Activated CD8-positive, alpha-beta T cell treated with anti-CD3 and anti-CD28 coated beads, Interleukin-2, amount 10 ng/mL, durations not matched to agents 7 days and 5 days (primary cell): Measurements from ENCODE around the gene PAIP2. TPM values are rescaled to one million over a fixed set of nuclear protein-coding genes. Genes with fewer than 3 reads are reported as not detected.

Source experiments
- ATAC-seq: fragments of 150-1000 bp; cut with Tn5 transposase; one replicate; pipeline ENCODE4 v1.10.0; 2021; ENCODE audit warnings: moderate library complexity
- CTCF ChIA-PET: fragments of 350-600 bp; sonication (Branson Sonifier 250); formaldehyde crosslinking; loops from one replicate; lab custom pipeline; 2021; ENCODE audit warnings: antibody characterized with exemption; lab: Charles Lee
- POLR2A ChIA-PET: fragments of 350-600 bp; sonication (Branson Sonifier 250); formaldehyde crosslinking; loops from one replicate; lab custom pipeline; 2021; ENCODE audit warnings: antibody characterized with exemption; lab: Charles Lee
- DNase-seq: peaks from one replicate; pipeline ENCODE4 v3.0.0-alpha.2; 2020
- H3K27ac Mint-ChIP-seq: one replicate; pipeline ENCODE4 v1.8.0; 2021; ENCODE audit warnings: mild to moderate bottlenecking, mixed read lengths
- H3K27me3 Mint-ChIP-seq: one replicate; pipeline ENCODE4 v1.8.0; 2021; ENCODE audit warnings: low read depth, mixed read lengths
- H3K36me3 Mint-ChIP-seq: one replicate; pipeline ENCODE4 v1.8.0; 2021; ENCODE audit warnings: low read depth, mixed read lengths
- H3K4me1 Mint-ChIP-seq: one replicate; pipeline ENCODE4 v1.8.0; 2021; ENCODE audit warnings: low read depth, mixed read lengths
- H3K4me3 Mint-ChIP-seq: one replicate; pipeline ENCODE4 v1.8.0; 2021; ENCODE audit warnings: mild to moderate bottlenecking, mixed read lengths
- H3K9me3 Mint-ChIP-seq: one replicate; pipeline ENCODE4 v1.8.0; 2022; ENCODE audit warnings: mixed read lengths; ENCODE audit not compliant: insufficient read depth
- total RNA-seq, 2 experiments: library from RNA; stranded (reverse); gene quantifications; one replicate each; pipeline ENCODE4 v1.2.3, GENCODE V29; 2021

PAIP2 gene, protein sequence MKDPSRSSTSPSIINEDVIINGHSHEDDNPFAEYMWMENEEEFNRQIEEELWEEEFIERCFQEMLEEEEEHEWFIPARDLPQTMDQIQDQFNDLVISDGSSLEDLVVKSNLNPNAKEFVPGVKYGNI
- 10 to 100 TPM; 90.7 to 93.5 TPM for total RNA-seq

DNA sequence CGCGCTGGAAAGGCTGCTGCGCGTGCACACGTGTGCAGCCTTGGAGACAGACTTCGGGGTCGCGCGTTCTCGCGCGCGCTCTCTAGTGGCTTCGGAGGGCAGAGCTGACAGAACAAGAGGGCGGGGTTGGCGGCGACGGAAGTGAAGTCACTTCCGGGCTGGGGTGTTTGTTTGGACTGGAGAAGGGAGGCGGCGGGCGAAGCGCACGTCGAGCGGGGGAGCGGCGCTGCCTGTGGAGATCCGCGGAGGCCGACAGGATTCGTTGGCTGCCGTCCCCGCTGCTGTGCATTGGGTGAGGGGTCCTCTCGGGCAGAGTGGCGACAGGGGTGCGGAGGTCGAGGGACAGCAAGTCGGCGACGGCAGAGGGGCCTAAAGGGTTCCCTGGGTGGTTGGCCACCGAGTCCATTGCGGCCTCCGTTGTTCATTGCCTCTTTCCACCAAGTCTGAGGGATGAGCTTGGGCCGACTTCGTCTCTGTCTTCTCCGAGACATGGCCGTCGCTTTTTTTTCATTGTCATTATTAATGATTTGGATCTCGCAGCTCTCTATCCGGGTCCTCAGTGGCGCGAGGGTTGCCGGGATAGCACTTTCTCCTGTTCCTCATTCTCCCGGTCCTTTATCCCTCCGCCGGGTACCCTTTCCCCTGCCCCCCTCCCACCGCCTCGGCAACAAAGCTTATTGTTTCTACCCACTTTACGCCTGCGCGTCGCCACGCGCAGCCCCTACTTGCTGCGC, at the start of gene PAIP2:
TSS of gene PAIP2 (plus strand) at position 166 of the 734 bp plus-strand sequence. CDS start 21,931 bp downstream, outside the sequence.
- H3K27ac Mint-ChIP-seq = peak within 1 kb of the TSS; percentile 98
- peaks cover 21% of the 10 kb centered on the region for H3K36me3 Mint-ChIP-seq
- ChIA-PET CTCF (interaction anchor here (0.7 to 3.0 kb wide), 32 partner anchors 9 to 1163 kb away, joined by 3 to 32 read pairs (median 4); partner anchors contain the start of genes KIF20A, MATR3, MZB1 and SPATA24), POLR2A (interaction anchor here (0.6 to 3.5 kb wide), 32 partner anchors 8 to 798 kb away, joined by 3 to 139 read pairs (median 4); partner anchors contain the start of genes MATR3, MZB1, PROB1 and SLC23A1)
- ATAC-seq (peak; percentile 87), DNase-seq (peak; percentile 98)
- peak within 1 kb of the TSS; percentile 93 for H3K4me3 Mint-ChIP-seq
- H3K4me1 Mint-ChIP-seq = peaks cover 43% of the 10 kb centered on the region
- no peaks in the 10 kb centered on the region for H3K9me3 Mint-ChIP-seq
- no peaks in the 10 kb centered on the region for H3K27me3 Mint-ChIP-seq

DNA sequence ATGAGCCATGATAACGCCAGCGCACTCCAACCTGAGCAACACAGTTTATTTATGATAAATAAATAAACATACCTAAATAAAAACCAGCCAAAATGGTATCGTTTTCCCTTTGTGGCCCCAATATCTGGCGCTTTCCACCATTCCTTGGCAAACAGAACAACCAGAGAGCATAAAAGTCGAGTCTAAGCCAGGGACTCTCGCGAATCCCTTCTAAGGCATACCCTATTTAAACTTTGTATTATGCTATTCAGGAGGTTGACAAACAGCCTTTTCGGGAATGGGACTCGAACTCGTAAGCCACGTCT, 48.5 kb upstream of the PAIP2 start:
- ChIA-PET CTCF (interaction anchor here (0.7 to 1.7 kb wide), 6 partner anchors 9 to 97 kb away, joined by 4 to 11 read pairs (median 4); partner anchors contain the start of gene PAIP2), POLR2A (interaction anchor here (0.6 to 5.5 kb wide), 20 partner anchors 9 to 749 kb away, joined by 3 to 64 read pairs (median 4); partner anchors contain the start of genes ETF1, HSPA9, MZB1 and PAIP2)
- DNase-seq (no peak), ATAC-seq (no peak)
- no peaks in the 10 kb centered on the region for H3K27me3 Mint-ChIP-seq
- peaks cover 37% of the 10 kb centered on the region for H3K4me1 Mint-ChIP-seq
- peak overlapping the region; percentile 98 for H3K27ac Mint-ChIP-seq
- H3K36me3 Mint-ChIP-seq = peaks cover 37% of the 10 kb centered on the region
- peak overlapping the region; percentile 96 for H3K4me3 Mint-ChIP-seq
- no peaks in the 10 kb centered on the region for H3K9me3 Mint-ChIP-seq

DNA sequence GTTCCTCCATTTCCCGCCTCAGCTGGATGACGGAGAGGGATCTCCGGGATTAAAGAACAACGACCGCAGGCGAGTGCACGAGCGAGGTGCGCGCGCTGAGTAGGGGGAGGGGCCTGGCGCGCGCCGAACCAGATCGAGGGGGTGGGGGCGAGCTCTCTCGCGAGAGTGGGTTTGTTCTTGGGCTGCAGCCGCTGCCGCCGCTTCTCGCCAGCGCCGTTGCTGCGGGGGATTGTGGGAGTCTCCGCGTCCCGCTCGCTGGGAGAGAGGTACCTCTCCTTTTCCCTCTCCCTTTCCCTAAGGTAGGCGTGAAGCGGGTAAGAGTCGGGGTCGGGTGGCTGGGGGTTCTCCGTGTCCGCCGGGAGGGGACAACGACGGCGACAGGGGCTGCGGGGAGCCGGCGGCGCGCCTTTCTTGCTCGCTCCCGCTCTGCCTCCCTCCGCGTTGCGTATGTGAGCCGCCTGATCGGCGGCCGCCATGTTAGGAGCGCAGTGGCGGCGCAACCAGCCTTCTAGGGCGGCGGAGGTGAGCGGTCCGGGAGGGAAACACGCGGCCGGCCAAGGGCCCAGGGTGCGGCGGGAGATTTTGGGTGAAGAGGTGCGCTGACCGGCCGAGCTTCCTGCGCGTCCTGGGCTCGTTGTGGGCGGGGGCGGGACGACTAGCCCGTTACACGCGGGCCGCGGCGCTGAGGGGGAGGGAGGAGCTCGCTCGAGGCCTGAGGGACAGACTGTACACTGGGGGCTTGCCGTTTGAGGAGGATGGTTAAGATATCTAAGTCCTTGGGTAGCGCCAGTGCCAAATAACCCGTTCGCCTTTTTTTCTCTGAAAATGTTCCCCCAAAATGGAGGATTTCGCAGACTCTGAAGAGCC, 47.9 kb upstream of the PAIP2 start, which contains the start of gene MATR3:
TSS of gene MATR3 (plus strand) at position 234 of the 867 bp plus-strand sequence. CDS start 13,676 bp downstream, outside the sequence.
- Mint-ChIP-seq H3K4me3 (peak within 1 kb of the TSS; percentile 96), H3K27me3 (no peaks in the 10 kb centered on the region), H3K27ac (peak within 1 kb of the TSS; percentile 98), H3K9me3 (no peaks in the 10 kb centered on the region), H3K36me3 (peaks cover 38% of the 10 kb centered on the region), H3K4me1 (peaks cover 41% of the 10 kb centered on the region)
- CTCF ChIA-PET = interaction anchor here (0.6 to 1.7 kb wide), 9 partner anchors 9 to 97 kb away, joined by 3 to 11 read pairs (median 4); partner anchors contain the start of gene PAIP2
- POLR2A ChIA-PET = interaction anchor here (0.6 to 5.5 kb wide), 25 partner anchors 9 to 750 kb away, joined by 3 to 64 read pairs (median 4); partner anchors contain the start of genes ETF1, HSPA9, MZB1 and PAIP2
- ATAC-seq = peak; percentile 86
- peak; percentile 96 for DNase-seq

DNA sequence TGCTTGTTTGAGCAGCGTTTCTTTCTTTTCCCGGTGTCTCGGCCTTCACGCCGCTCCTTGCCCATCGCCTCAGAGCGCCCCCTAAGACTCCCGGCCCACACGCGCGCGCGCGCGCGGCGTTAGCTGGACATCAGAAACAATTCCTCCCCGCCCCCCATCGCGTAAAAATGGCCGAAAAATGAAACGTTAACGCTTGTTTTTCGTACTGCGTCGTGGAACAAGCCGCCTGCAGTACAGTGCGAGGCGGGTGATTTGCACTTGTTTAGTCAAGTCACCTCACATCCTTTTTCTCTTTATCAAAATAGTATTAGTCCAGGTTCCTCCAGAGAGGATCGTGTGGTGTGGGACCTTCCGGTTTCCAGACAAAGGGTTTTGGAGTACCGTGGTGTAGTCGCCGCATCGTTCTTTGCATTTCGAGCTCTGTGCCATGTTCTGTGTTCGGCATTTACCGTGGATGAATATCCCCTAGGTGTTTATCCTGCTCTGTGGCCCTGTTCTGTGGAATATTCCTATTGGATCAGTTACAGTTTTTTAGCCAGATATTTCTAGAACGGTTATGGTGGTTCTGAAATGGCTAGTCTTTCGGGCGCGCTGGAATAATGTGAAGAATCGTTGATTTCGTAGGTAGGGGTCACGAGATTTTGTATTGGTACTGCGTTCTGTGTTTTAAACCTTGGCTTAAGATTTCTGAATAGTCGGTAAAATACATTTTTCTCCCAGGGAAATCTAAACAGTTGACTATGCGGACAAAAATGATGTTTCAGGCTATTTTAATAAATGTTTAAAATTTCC, 47.1 kb upstream of the PAIP2 start:
- Mint-ChIP-seq H3K4me1 (peaks cover 47% of the 10 kb centered on the region), H3K9me3 (no peaks in the 10 kb centered on the region), H3K4me3 (peak overlapping the region; percentile 96), H3K27me3 (no peaks in the 10 kb centered on the region), H3K27ac (peak overlapping the region; percentile 98), H3K36me3 (peaks cover 42% of the 10 kb centered on the region)
- peak; percentile 11 for ATAC-seq
- POLR2A ChIA-PET = interaction anchor here (0.6 to 5.5 kb wide), 16 partner anchors 10 to 751 kb away, joined by 3 to 64 read pairs (median 6); partner anchors contain the start of genes ETF1, HSPA9, MZB1 and PAIP2
- DNase-seq = peak; percentile 73
- CTCF ChIA-PET = interaction anchor here (0.6 to 1.7 kb wide), 6 partner anchors 9 to 80 kb away, joined by 3 to 11 read pairs (median 4); partner anchors contain the start of gene PAIP2

DNA sequence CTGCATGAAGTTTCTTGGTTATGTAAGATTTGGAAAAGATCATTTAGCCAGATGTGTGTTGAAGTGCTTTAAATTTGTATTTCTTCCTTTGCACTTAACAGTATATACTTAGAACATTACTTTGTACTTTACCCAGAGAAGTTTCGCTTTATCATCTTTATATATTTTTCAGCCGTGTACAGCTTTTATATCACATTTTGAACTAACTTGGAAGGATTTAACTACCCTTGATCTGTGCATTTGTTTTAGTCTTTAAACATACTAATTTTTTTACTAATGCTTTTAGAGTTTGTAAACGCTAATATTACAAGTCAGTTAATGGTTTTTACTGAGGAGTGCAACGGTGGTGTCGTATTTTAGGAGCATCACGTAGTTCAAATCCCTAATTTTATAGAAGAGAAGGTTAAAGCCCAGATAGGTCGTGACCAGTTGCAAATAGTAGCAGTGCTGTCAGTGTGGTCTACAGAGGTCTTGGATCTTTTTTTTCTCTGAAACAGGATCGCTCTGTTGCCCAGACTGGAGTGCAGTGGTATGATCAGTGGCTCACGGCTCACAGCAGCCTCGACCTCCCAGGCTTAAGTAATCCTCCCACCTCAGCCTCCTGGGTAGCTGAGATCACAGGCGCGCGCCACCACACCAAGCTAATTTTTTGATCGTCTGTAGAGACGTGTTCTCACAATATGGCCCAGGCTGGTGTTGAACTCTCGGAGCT, 46.2 kb upstream of the PAIP2 start:
- no peaks in the 10 kb centered on the region for H3K9me3 Mint-ChIP-seq
- peak overlapping the region; percentile 96 for H3K4me3 Mint-ChIP-seq
- H3K36me3 Mint-ChIP-seq = peaks cover 44% of the 10 kb centered on the region
- ATAC-seq (no peak), DNase-seq (no peak)
- peak overlapping the region; percentile 98 for H3K27ac Mint-ChIP-seq
- CTCF ChIA-PET = interaction anchor here (0.6 to 1.3 kb wide), 2 partner anchors 19 to 46 kb away, joined by 3 to 4 read pairs; partner anchors contain the start of gene PAIP2
- peaks cover 54% of the 10 kb centered on the region for H3K4me1 Mint-ChIP-seq
- H3K27me3 Mint-ChIP-seq = no peaks in the 10 kb centered on the region
- POLR2A ChIA-PET = interaction anchor here (0.7 to 5.5 kb wide), 4 partner anchors 9 to 838 kb away, joined by 3 to 64 read pairs (median 48); partner anchors contain the start of gene PAIP2

DNA sequence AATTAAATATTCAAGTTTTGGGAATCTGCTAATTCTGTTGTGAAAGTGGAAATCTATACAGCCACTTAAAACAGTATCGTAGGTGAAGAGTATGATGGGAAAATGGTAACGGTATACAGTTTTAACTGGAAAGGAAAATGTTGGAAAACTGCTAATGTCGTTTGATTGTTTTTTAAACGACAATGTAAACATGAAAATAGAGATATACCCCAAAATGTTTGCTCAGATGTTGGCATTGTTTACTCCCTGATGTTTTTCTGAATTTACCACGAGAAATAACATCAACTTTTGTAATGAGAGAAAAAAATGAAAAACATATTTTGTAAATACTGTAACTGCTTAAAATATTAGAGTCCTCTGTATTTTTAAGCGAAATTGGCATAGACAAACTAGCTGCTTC, 45.5 kb upstream of the PAIP2 start:
- no peak for ATAC-seq
- H3K27ac Mint-ChIP-seq = no peak overlapping the region
- POLR2A ChIA-PET = interaction anchor here (0.7 to 5.5 kb wide), 3 partner anchors 9 to 839 kb away, joined by 3 to 64 read pairs (median 61); no protein-coding TSS in a partner anchor

DNA sequence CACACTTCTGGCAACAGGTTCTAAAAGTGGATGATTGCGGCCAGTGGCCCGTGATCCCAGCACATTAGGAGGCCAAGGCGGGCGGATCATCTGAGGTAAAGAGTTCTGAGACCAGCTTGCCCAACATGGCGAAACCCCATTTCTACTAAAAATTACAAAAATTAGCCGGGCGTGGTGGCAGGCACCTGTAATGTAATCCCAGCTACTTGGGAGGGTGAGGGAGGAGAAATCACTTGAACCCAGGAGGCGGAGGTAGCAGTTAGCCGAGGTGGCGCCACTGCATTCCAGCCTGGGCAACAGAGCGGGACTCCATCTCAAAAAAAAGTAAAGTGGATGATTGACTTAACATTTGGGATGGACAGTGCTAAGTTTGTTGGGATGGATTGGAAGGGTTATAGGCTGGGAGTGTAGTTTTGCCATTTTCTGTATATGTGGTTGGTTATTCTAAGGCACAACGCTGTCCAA, 44.8 kb upstream of the PAIP2 start:
- ChIA-PET CTCF (interaction anchor here (0.8 to 1.5 kb wide), 4 partner anchors 8 to 45 kb away, joined by 3 to 4 read pairs (median 4); partner anchors contain the start of gene PAIP2), POLR2A (interaction anchor here (1.3 to 5.5 kb wide), 3 partner anchors 8 to 45 kb away, joined by 6 to 64 read pairs (median 61); no protein-coding TSS in a partner anchor)
- Mint-ChIP-seq H3K4me3 (peak overlapping the region; percentile 1), H3K4me1 (peaks cover 63% of the 10 kb centered on the region), H3K27me3 (no peaks in the 10 kb centered on the region), H3K9me3 (no peaks in the 10 kb centered on the region), H3K27ac (no peak overlapping the region), H3K36me3 (peaks cover 43% of the 10 kb centered on the region)
- ATAC-seq (no peak), DNase-seq (no peak)

More for the DNA sequence above, 45.5 kb upstream of the PAIP2 start:
- Mint-ChIP-seq H3K36me3 (peaks cover 39% of the 10 kb centered on the region), H3K4me1 (peaks cover 57% of the 10 kb centered on the region), H3K27me3 (no peaks in the 10 kb centered on the region), H3K9me3 (no peaks in the 10 kb centered on the region), H3K4me3 (peak overlapping the region; percentile 26)
- DNase-seq = no peak
- CTCF ChIA-PET = interaction anchor here (0.8 to 1.3 kb wide), 2 partner anchors 21 to 46 kb away, joined by 3 to 4 read pairs; partner anchors contain the start of gene PAIP2

DNA sequence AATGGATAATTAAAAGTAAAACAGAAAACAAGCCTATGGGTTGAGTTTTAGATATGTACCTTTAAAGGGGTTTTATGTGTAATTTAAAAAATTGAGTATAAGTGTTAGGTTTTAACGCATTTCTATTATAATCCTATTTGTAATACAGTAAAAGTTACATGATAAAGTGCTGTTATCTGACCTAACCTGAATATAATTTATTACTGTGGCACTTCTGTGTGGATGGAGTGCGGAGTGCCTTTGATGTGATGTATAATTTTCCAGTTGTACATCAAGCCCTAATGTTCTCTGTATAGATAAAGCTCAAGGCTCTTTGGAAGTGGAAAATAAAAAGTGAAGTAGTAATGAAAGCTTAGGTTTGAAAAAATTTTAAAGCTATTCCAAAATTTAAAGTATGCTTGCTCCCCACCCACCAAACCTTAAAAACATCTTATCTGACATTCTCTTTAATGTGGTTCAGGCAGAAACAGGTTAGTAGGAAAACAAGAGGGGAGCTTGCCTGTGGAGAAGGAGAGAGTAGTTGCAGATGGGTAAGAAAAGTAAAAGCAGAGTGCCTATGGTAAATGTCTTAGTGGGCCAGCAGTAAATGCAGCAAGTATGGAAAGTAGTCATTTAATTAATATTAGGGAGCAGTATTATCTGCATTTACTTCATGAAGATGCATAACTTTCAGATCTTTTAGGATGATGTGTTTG, 44.1 kb upstream of the PAIP2 start:
- Mint-ChIP-seq H3K27ac (no peak overlapping the region), H3K27me3 (no peaks in the 10 kb centered on the region), H3K9me3 (no peaks in the 10 kb centered on the region), H3K4me3 (no peak overlapping the region), H3K36me3 (peaks cover 44% of the 10 kb centered on the region), H3K4me1 (peaks cover 67% of the 10 kb centered on the region)
- POLR2A ChIA-PET = interaction anchor here (1.3 to 5.5 kb wide), 3 partner anchors 7 to 44 kb away, joined by 6 to 64 read pairs (median 61); no protein-coding TSS in a partner anchor
- DNase-seq (no peak), ATAC-seq (no peak)
- CTCF ChIA-PET = interaction anchor here (1.1 to 1.5 kb wide), 3 partner anchors 8 to 39 kb away, joined by 3 to 4 read pairs (median 4); no protein-coding TSS in a partner anchor

DNA sequence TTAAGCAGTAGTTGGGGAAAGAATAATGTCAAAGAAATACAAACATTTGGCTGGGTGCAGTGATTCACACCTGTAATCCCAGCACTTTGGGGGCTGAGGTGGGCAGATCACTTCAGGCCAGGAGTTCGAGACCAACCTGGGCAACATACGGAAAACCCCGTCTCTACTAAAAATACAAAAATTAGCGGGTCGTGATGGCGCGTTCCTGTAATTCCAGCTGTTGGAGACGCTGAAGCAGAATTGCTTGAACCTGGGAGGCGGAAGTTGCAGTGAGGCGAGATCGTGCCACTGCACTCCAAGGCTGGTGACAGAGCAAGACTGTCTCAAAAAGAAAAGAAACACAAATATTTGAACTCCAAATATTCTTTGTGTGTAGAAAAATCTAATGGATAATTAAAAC, 43.4 kb upstream of the PAIP2 start:
- H3K27ac Mint-ChIP-seq = peak overlapping the region; percentile 12
- peak overlapping the region; percentile 2 for H3K4me3 Mint-ChIP-seq
- no peaks in the 10 kb centered on the region for H3K9me3 Mint-ChIP-seq
- H3K4me1 Mint-ChIP-seq = peaks cover 70% of the 10 kb centered on the region
- no peaks in the 10 kb centered on the region for H3K27me3 Mint-ChIP-seq
- ATAC-seq (no peak), DNase-seq (no peak)
- ChIA-PET CTCF (interaction anchor here (1.5 kb wide), 2 partner anchors 8 to 39 kb away, joined by 4 read pairs; no protein-coding TSS in a partner anchor), POLR2A (interaction anchor here (1.3 kb wide), 1 partner anchor 44 kb away, joined by 6 read pairs; no protein-coding TSS in a partner anchor)
- H3K36me3 Mint-ChIP-seq = peaks cover 46% of the 10 kb centered on the region
